Neural cell (in vitro differentiated cells): ENCODE results near the gene TPD52L2. TPM values are rescaled to one million over a fixed set of nuclear protein-coding genes. Genes with fewer than 3 reads are reported as not detected.

ENCODE experiments used
- H2AFZ ChIP-seq: fragments of 200-600, 300-800 bp; sonication (generic), shearing (Covaris generic); 2 replicates; pipeline ENCODE4 v1.6.0; 2014; ENCODE audit warnings: low read depth, mild to moderate bottlenecking, antibody characterized with exemption, low read length, moderate library complexity
- H3F3A ChIP-seq: fragments of 200-600 bp; shearing (Covaris generic); 2 replicates; pipeline ENCODE4 v1.6.1; 2016; ENCODE audit warnings: mild to moderate bottlenecking, moderate library complexity, mixed read lengths, antibody characterized with exemption, low read length; ENCODE audit not compliant: insufficient read depth, poor library complexity, severe bottlenecking
- H3K27ac ChIP-seq: fragments of 200-600, 300-800 bp; sonication (generic), shearing (Covaris generic); 2 replicates; pipeline ENCODE4 v1.5.1; 2014; ENCODE audit warnings: mild to moderate bottlenecking, low read length, moderate library complexity
- H3K27me3 ChIP-seq: fragments of 300-800, 200-600 bp; sonication (generic), shearing (Covaris generic); 2 replicates; pipeline ENCODE4 v1.6.0; 2014; ENCODE audit warnings: mild to moderate bottlenecking, low read depth, low read length, moderate library complexity; ENCODE audit not compliant: insufficient read depth
- H3K36me3 ChIP-seq: fragments of 300-800, 200-600 bp; sonication (generic), shearing (Covaris generic); 2 replicates; pipeline ENCODE4 v1.5.1; 2014; ENCODE audit warnings: mild to moderate bottlenecking, antibody characterized with exemption, low read length, moderate library complexity; ENCODE audit not compliant: insufficient read depth
- H3K4me2 ChIP-seq: fragments of 300-800, 200-600 bp; sonication (generic), shearing (Covaris generic); 2 replicates; pipeline ENCODE4 v1.6.0; 2014; ENCODE audit warnings: mild to moderate bottlenecking, low read length
- H3K4me3 ChIP-seq: fragments of 300-800, 200-600 bp; sonication (generic), shearing (Covaris generic); 2 replicates; pipeline ENCODE4 v1.5.1; 2014; ENCODE audit warnings: mild to moderate bottlenecking, low read length, moderate library complexity
- H3K79me2 ChIP-seq: fragments of 200-600 bp; shearing (Covaris generic); replicated peaks from 2 replicates; pipeline ENCODE4 v1.6.0; 2014; ENCODE audit warnings: mild to moderate bottlenecking, low read length, moderate library complexity; ENCODE audit not compliant: insufficient read depth
- H3K9ac ChIP-seq: fragments of 300-800, 200-600 bp; sonication (generic), shearing (Covaris generic); 2 replicates; pipeline ENCODE4 v1.6.1; 2016; ENCODE audit warnings: mild to moderate bottlenecking, low read length, mixed read lengths
- H3K9me2 ChIP-seq: fragments of 200-600 bp; shearing (Covaris generic); 2 replicates; pipeline ENCODE4 v1.6.1; 2016; ENCODE audit warnings: mild to moderate bottlenecking, low read length, mixed read lengths; ENCODE audit not compliant: insufficient read depth
- H3K9me3 ChIP-seq: fragments of 200-600, 300-800 bp; sonication (generic), shearing (Covaris generic); 2 replicates; pipeline ENCODE4 v1.6.1; 2016; ENCODE audit warnings: mild to moderate bottlenecking, mixed run types, low read length, moderate library complexity, mixed read lengths
- H4K20me1 ChIP-seq: fragments of 200-600 bp; shearing (Covaris generic); 2 replicates; pipeline ENCODE4 v1.6.1; 2016; ENCODE audit warnings: mild to moderate bottlenecking, mixed run types; ENCODE audit not compliant: insufficient read depth
- EP300 ChIP-seq: fragments of 450-650 bp; conservative IDR thresholded peaks from 2 replicates; pipeline ENCODE4 v1.6.1; 2014; ENCODE audit warnings: antibody characterized with exemption, mild to moderate bottlenecking, moderate library complexity; ENCODE audit not compliant: poor library complexity, severe bottlenecking
- MXI1 ChIP-seq: fragments of 450-650 bp; conservative IDR thresholded peaks from 2 replicates; pipeline ENCODE4 v1.6.1; 2014; ENCODE audit warnings: antibody characterized with exemption, mild to moderate bottlenecking; ENCODE audit not compliant: poor library complexity, severe bottlenecking
- POLR2AphosphoS5 ChIP-seq: IDR thresholded peaks from 2 replicates; pipeline ENCODE4 v1.6.1; 2012
- RAD21 ChIP-seq: fragments of 450-650 bp; conservative IDR thresholded peaks from 2 replicates; pipeline ENCODE4 v1.6.1; 2014; ENCODE audit warnings: antibody characterized with exemption, mild to moderate bottlenecking, moderate library complexity
- SMC3 ChIP-seq: fragments of 450-650 bp; conservative IDR thresholded peaks from 2 replicates; pipeline ENCODE4 v1.6.1; 2014; ENCODE audit warnings: antibody characterized with exemption, mild to moderate bottlenecking, moderate library complexity; ENCODE audit not compliant: poor library complexity
- TAF1 ChIP-seq: IDR thresholded peaks from 2 replicates; pipeline ENCODE4 v1.6.1; 2012; ENCODE audit warnings: low read depth
- polyA plus RNA-seq: library from polyadenylated mRNA; depleted of rRNA; stranded (reverse); fragments of >200 nt; gene quantifications from 2 replicates; pipeline ENCODE4 v1.2.3, GENCODE V29; 2014
- TF ChIP-seq, protein P1 (sequence below): IDR thresholded peaks from 2 replicates; pipeline ENCODE4 v1.6.1; 2012; ENCODE audit warnings: borderline replicate concordance

The TPD52L2 gene
- polyA plus RNA-seq, 1 donor from 2014 or later, result 142 TPM

DNA sequence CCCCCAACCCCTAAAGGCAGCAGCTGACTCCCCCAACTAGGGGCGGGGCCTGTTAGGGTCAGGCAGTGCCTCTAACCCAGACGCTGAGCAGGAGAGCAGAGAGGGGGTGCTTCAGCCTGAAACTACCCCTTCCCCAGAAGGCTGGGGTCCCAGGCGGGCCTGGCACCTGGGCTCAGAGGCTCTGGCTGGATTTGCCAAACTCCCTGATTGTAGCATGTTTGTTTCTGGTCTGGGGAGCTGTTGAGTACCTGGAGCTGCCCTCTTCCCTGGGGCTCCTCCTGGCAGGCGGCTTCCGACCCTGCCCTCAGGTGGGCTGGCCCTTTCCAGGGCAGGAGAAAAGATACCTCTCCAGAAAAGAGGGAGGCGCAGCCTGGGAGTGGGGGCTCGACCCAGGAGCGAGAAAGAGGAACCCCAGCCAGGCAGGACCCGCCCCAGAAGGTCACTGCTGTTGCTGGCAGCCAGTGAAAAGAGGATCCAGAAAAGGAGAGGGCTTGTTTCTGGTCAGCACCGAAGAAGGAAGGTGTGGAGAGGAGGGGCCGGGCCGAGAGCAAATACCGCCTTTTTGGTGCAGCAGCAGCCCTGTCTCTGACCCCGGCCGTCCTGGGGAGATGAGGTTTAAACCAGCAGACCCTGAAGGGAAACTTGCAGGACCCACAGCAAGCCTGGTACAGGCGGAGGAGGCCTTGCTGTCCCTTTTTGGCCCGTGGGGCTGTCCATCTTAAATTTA lies 4.6 kb upstream of the TPD52L2 start:
- no peak for TF ChIP-seq TAF1
- TF ChIP-seq, protein P1, sequence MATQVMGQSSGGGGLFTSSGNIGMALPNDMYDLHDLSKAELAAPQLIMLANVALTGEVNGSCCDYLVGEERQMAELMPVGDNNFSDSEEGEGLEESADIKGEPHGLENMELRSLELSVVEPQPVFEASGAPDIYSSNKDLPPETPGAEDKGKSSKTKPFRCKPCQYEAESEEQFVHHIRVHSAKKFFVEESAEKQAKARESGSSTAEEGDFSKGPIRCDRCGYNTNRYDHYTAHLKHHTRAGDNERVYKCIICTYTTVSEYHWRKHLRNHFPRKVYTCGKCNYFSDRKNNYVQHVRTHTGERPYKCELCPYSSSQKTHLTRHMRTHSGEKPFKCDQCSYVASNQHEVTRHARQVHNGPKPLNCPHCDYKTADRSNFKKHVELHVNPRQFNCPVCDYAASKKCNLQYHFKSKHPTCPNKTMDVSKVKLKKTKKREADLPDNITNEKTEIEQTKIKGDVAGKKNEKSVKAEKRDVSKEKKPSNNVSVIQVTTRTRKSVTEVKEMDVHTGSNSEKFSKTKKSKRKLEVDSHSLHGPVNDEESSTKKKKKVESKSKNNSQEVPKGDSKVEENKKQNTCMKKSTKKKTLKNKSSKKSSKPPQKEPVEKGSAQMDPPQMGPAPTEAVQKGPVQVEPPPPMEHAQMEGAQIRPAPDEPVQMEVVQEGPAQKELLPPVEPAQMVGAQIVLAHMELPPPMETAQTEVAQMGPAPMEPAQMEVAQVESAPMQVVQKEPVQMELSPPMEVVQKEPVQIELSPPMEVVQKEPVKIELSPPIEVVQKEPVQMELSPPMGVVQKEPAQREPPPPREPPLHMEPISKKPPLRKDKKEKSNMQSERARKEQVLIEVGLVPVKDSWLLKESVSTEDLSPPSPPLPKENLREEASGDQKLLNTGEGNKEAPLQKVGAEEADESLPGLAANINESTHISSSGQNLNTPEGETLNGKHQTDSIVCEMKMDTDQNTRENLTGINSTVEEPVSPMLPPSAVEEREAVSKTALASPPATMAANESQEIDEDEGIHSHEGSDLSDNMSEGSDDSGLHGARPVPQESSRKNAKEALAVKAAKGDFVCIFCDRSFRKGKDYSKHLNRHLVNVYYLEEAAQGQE, result no peak
- no peak for TF ChIP-seq SMC3
- no peak for TF ChIP-seq EP300
- no peak for TF ChIP-seq POLR2AphosphoS5
- TF ChIP-seq MXI1, result no peak
- TF ChIP-seq RAD21, result no peak
- Histone ChIP-seq H3K4me3 (no peak overlapping the region), H3K79me2 (peaks cover 3% of the 10 kb centered on the region), H3K9ac (no peak overlapping the region), H3K36me3 (no peaks in the 10 kb centered on the region), H2AFZ (no peak overlapping the region), H3K27me3 (no peaks in the 10 kb centered on the region), H4K20me1 (no peaks in the 10 kb centered on the region), H3F3A (no peaks in the 10 kb centered on the region), H3K9me3 (no peaks in the 10 kb centered on the region), H3K9me2 (no peaks in the 10 kb centered on the region), H3K27ac (no peak overlapping the region), H3K4me2 (no peak overlapping the region)

DNA sequence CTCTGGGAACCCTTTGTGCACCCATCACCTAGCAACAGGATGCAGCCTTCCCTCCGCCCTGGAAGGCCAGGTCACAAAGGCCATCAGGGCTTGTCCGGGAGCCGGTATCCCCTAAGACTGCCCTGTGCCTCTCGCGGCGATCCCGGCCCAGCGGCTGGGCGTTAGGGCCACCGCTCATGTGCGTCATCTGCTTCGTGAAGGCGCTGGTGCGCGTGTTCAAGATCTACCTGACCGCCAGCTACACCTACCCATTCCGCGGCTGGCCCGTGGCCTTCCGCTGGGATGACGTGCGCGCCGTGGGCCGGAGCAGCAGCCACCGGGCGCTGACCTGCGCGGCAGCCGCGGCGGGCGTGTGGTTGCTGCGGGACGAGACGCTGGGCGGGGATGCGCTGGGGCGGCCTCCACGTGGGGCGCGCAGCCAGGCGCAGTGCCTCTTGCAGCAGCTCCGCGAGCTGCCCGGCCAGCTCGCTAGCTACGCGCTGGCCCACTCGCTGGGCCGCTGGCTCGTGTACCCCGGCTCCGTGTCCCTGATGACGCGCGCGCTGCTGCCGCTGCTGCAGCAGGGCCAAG lies 3.6 kb upstream of the TPD52L2 start, which contains the start of gene ABHD16B:
Gene ABHD16B (plus strand): TSS at position 134 of the 570 bp plus-strand sequence. CDS start 43 bp downstream, at position 177.
- TF ChIP-seq, protein P1, result no peak
- H3K79me2 ChIP-seq, result peaks cover 10% of the 10 kb centered on the region

More for the DNA sequence above, 3.6 kb upstream of the TPD52L2 start, which contains the start of gene ABHD16B:
- Histone ChIP-seq H3K9me2 (no peaks in the 10 kb centered on the region), H3K4me2 (no peak within 1 kb of the TSS), H3K27me3 (no peaks in the 10 kb centered on the region), H2AFZ (no peak within 1 kb of the TSS), H3K9ac (no peak within 1 kb of the TSS), H3K4me3 (no peak within 1 kb of the TSS), H4K20me1 (no peaks in the 10 kb centered on the region), H3K27ac (no peak within 1 kb of the TSS), H3K36me3 (no peaks in the 10 kb centered on the region), H3F3A (no peaks in the 10 kb centered on the region), H3K9me3 (no peaks in the 10 kb centered on the region)
